Measurements from ENCODE around the gene ABCF1.

DNA sequence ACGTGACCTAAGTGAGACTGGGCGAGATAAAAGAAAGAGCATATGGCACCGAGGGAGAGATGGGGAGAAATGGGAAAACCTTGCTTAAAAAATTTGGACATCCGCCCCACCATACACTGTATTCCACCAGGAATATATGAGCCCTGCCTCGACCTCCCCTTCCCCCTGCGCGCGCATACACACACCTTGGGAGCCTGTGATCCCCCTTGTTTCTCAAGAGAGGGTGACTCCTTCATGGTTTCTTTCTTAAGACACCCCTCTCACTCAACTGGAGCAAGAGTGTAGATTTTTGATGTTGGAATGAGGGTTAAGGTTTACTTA, 480 bp downstream of the ABCF1 start:
- TF ChIP-seq CTCF (IDR thresholded peaks at IDR 0.05 in 2 of 3, conservative IDR thresholded peaks at IDR 0.05 in 1 of 3; ENCODE audit: borderline replicate concordance in 1 of 3, insufficient read depth in 1 of 3, low read depth in 2 of 3, low read length in 2 of 3) (no peak), POLR2A (IDR thresholded peaks at IDR 0.05; ENCODE audit: borderline replicate concordance, extremely low read depth, insufficient read depth, insufficient read length) (no peak), EGR1 (IDR thresholded peaks at IDR 0.05; ENCODE audit: low read depth) (no peak), FOSL1 (IDR thresholded peaks at IDR 0.05; ENCODE audit: low read depth) (no peak), EZH2 (IDR thresholded peaks at IDR 0.05) (no peak), POLR2AphosphoS5 (IDR thresholded peaks at IDR 0.05; ENCODE audit: low read depth, low read length) (no peak), ZNF274 (IDR thresholded peaks at IDR 0.05; ENCODE audit: low read depth, low read length) (no peak), MAX (IDR thresholded peaks at IDR 0.05) (no peak), EZH2phosphoT487 (IDR thresholded peaks at IDR 0.05; ENCODE audit: borderline replicate concordance) (no peak), CBX3 (IDR thresholded peaks at IDR 0.05; ENCODE audit: low read depth) (no peak), CEBPB (IDR thresholded peaks at IDR 0.05; ENCODE audit: low read depth) (no peak), YY1 (IDR thresholded peaks at IDR 0.05; ENCODE audit: extremely low read depth, insufficient replicate concordance, low read depth, low read length) (no peak)
- TF ChIP-seq, protein P1, sequence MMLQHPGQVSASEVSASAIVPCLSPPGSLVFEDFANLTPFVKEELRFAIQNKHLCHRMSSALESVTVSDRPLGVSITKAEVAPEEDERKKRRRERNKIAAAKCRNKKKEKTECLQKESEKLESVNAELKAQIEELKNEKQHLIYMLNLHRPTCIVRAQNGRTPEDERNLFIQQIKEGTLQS (IDR thresholded peaks at IDR 0.05), result no peak

Measured in HCT116 (cell line).